Activated CD4-positive, alpha-beta T cell treated with anti-CD3 and anti-CD28 coated beads, Interleukin-2, amount 10 ng/mL, durations not matched to agents 7 days and 5 days (primary cell): ENCODE data around the gene PLXNC1. TPM values are rescaled to one million over a fixed set of nuclear protein-coding genes. Genes with fewer than 3 reads are reported as not detected.

Source experiments
- CTCF ChIA-PET: fragments of 350-600 bp; sonication (Branson Sonifier 250); formaldehyde crosslinking; loops from one replicate; lab custom pipeline; 2021; ENCODE audit warnings: antibody characterized with exemption; lab: Charles Lee
- POLR2A ChIA-PET: fragments of 350-600 bp; sonication (Branson Sonifier 250); formaldehyde crosslinking; loops from one replicate; lab custom pipeline; 2021; ENCODE audit warnings: antibody characterized with exemption; lab: Charles Lee
- DNase-seq: peaks from one replicate; pipeline ENCODE4 v3.0.0-alpha.2; 2020
- H3K27ac Mint-ChIP-seq: one replicate; pipeline ENCODE4 v1.8.0; 2021; ENCODE audit warnings: mild to moderate bottlenecking, moderate library complexity, mixed read lengths
- H3K27me3 Mint-ChIP-seq: one replicate; pipeline ENCODE4 v1.8.0; 2021; ENCODE audit warnings: mixed read lengths
- H3K36me3 Mint-ChIP-seq: one replicate; pipeline ENCODE4 v1.8.0; 2021; ENCODE audit warnings: low read depth, mixed read lengths
- H3K4me1 Mint-ChIP-seq: one replicate; pipeline ENCODE4 v1.8.0; 2021; ENCODE audit warnings: mixed read lengths
- H3K4me3 Mint-ChIP-seq: one replicate; pipeline ENCODE4 v1.8.0; 2021; ENCODE audit warnings: mild to moderate bottlenecking, moderate library complexity, mixed read lengths
- H3K9me3 Mint-ChIP-seq: one replicate; pipeline ENCODE4 v1.8.0; 2021; ENCODE audit warnings: mixed read lengths
- total RNA-seq, 2 experiments: library from RNA; stranded (reverse); gene quantifications; one replicate each; pipeline ENCODE4 v1.2.3, GENCODE V29; 2021

The PLXNC1 gene
- total RNA-seq, 2 experiments from 2014 or later = 27.4 to 29.7 TPM

DNA sequence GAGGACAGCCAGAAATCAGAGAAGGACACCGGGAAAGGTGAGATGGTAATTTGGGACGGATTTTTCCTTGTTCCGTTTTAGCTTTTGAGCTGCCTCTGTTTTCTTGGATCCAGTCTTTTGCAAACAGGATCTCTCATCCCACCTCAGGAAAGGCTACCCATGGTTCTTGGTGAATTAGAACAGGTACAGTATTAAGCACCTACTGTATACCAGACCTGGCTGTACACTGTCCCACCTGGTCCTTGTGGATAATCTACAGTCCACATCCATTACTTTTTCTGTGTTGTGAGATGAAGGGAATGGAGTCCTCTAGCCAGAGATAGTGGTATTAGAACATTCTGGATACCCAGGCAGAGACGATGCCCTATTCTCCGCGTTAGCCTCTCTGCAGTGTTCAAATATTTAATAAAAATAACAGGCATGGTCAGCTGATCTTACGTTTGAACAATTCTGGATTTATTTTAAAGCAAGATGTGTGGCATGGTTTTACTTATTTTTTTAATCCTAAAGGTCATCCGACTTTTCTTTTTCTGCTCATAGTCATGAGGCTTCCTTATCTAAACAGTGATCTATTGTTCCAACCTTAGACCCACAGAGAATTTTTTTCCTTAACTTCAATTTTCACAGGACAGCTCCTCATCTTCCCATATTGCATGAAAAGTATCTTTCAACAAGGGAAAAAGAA is 18.8 kb downstream of the PLXNC1 start:
- Mint-ChIP-seq H3K4me1 (peaks cover 39% of the 10 kb centered on the region), H3K27ac (no peak overlapping the region), H3K27me3 (no peaks in the 10 kb centered on the region), H3K4me3 (no peak overlapping the region), H3K9me3 (no peaks in the 10 kb centered on the region), H3K36me3 (peaks cover 24% of the 10 kb centered on the region)
- DNase-seq = no peak
- POLR2A ChIA-PET = no interaction called here
- CTCF ChIA-PET = interaction anchor here (0.8 to 1.5 kb wide), 4 partner anchors 9 to 21 kb away, joined by 3 read pairs; no protein-coding TSS in a partner anchor

DNA sequence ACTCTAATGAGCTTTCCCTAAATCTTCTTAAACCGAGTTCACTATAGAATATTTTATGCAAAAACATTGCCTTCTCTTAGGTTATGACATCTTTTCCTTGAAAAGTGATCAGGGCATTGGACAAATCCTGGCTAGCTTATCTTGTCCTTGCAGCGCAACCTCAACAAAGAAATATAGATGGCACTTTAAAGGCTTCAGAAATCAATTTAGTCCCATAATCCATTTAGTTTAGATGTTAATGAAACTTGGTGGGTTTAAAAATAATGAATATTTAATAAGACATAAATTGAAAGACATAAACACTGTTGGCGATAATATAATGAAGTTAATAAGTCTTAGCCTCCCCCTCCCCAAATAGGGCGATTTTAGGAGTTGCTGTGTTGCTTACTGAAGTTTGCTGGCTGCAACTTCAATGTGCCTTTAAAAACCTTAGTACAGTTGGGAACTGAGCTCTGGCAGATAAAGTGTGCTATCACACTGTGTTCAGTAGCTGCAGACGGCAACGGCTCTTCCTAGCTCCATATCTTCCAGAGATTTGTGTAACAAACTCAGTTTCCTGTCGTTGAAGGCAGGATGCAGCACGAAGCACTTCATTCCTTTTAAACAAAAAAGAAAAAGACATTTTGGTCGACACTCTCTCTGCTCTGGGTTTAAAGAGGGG is 19.5 kb downstream of the PLXNC1 start:
- no peak overlapping the region for H3K4me3 Mint-ChIP-seq
- ChIA-PET CTCF (interaction anchor here (0.8 to 1.5 kb wide), 4 partner anchors 10 to 21 kb away, joined by 3 read pairs; no protein-coding TSS in a partner anchor), POLR2A (no interaction called here)
- H3K4me1 Mint-ChIP-seq = peaks cover 43% of the 10 kb centered on the region
- no peak for DNase-seq
- no peaks in the 10 kb centered on the region for H3K9me3 Mint-ChIP-seq
- H3K36me3 Mint-ChIP-seq = peaks cover 24% of the 10 kb centered on the region
- no peak overlapping the region for H3K27ac Mint-ChIP-seq
- H3K27me3 Mint-ChIP-seq = no peaks in the 10 kb centered on the region

DNA sequence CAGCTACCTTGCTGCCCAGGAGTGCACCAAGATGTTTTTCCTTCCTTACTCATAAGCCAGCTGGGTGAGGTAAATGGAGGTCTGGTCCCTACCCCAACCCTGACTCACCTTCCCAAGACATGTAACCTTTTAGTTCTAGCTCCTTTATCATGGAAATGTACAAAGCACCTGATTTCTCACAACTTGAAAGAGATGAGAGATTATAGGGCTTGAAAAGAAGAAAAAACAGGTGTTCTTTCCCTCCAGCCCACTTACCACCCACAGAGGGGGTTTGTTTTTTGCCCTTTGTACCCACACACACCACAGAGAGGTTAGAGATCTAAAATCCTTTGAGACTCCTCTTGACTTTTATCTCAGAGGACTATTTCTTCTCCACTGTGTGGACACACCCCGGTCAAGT is 21.1 kb downstream of the PLXNC1 start:
- POLR2A ChIA-PET = no interaction called here
- Mint-ChIP-seq H3K9me3 (no peaks in the 10 kb centered on the region), H3K36me3 (peaks cover 29% of the 10 kb centered on the region), H3K27me3 (no peaks in the 10 kb centered on the region), H3K27ac (no peak overlapping the region), H3K4me3 (no peak overlapping the region), H3K4me1 (peaks cover 49% of the 10 kb centered on the region)
- no peak for DNase-seq
- CTCF ChIA-PET = interaction anchor here (1.2 kb wide), 1 partner anchor 21 kb away, joined by 3 read pairs; the partner anchor contains the start of gene PLXNC1

DNA sequence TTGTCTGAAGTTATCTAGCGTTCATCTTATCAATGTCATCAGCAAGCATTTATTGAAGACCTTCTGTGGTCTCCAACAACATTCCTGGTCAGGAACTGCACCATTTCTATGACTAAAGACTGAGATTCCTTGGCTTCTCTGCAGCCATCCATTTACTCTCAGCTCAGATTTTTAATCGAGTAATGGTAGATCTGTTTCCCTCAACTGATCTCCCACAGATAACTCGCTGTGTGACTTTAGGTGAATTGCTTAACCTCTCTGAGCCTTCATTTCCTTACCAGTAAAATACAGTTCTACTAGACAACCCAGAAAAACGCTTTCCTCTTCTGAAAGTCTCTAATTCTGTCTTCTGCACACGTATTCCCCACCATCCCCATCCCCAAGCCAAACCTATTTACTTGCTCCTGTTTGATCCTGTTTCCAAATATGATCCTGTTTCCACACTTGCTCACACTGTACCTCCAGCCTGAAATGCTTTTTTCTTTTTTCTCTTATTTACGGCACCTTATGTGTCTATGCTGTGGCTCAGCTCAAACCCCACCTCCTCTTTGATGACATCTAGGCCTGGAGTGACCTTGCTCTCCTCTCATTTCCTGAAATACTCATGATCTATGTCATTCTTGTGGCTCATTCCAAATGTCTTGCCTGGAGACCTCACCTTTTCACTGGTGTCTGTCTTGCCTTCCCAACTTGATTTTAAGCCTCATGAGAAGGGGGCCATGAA is 21.8 kb downstream of the PLXNC1 start:
- CTCF ChIA-PET = interaction anchor here (1.2 kb wide), 1 partner anchor 22 kb away, joined by 3 read pairs; the partner anchor contains the start of gene PLXNC1
- Mint-ChIP-seq H3K36me3 (peaks cover 29% of the 10 kb centered on the region), H3K4me1 (peaks cover 51% of the 10 kb centered on the region), H3K9me3 (no peaks in the 10 kb centered on the region), H3K27me3 (no peaks in the 10 kb centered on the region), H3K27ac (no peak overlapping the region), H3K4me3 (no peak overlapping the region)
- DNase-seq = no peak
- POLR2A ChIA-PET = no interaction called here

DNA sequence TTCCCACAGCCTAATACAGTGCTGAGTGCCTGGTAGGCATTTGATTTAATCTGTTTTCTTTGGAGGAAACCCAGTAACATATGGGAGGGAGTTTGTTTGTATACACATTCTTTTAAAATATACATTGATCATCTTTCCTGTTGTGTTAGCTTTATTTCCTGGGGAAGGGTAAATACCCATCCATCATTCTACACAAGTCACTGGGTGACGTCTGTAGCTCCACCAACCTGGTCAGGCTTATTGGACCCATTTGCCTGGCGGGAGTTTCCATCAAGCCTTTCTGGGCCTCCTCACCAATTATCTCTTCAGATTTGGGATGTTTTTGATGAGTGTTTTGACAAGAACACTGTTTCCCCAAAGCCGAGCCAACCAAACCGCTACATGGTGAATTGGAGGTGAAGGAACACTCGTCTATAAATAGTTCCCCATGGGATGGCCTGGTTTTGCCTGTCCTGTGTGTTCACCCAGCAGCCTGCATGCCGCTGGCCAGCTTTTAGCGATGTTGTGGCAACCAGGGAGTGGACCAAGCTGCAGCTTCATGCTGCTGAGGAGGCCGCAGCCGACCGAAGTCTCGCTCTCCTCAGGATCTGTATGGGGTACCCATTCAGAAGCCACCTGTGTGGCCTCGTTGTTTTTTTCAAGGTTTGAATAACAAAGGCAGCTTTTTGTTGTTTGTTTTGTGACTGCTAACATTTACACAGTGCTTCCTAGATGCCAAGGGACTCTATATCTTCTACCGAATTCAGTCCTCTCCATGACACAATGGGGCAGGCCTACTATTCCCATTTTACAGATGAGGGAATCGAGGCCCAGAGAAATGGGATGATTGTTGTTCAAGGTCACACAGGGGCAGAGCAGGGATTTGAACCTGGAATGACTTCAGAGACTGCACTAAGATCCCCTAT is 22.6 kb downstream of the PLXNC1 start:
- Mint-ChIP-seq H3K27me3 (no peaks in the 10 kb centered on the region), H3K4me3 (no peak overlapping the region), H3K36me3 (peaks cover 37% of the 10 kb centered on the region), H3K27ac (no peak overlapping the region), H3K9me3 (no peaks in the 10 kb centered on the region), H3K4me1 (peaks cover 59% of the 10 kb centered on the region)
- POLR2A ChIA-PET = no interaction called here
- DNase-seq = no peak
- CTCF ChIA-PET = interaction anchor here (1.2 kb wide), 1 partner anchor 23 kb away, joined by 3 read pairs; the partner anchor contains the start of gene PLXNC1

- no peak for DNase-seq
- Mint-ChIP-seq H3K27me3 (no peaks in the 10 kb centered on the region), H3K36me3 (peaks cover 39% of the 10 kb centered on the region), H3K4me3 (no peak overlapping the region), H3K27ac (no peak overlapping the region), H3K9me3 (no peaks in the 10 kb centered on the region), H3K4me1 (peaks cover 63% of the 10 kb centered on the region)
- POLR2A ChIA-PET = no interaction called here
- CTCF ChIA-PET = no interaction called here
These were observed 23.2 kb downstream of the PLXNC1 start for GRCh38 chr12:94171595-94171930.

- POLR2A ChIA-PET = no interaction called here
- Mint-ChIP-seq H3K36me3 (peaks cover 39% of the 10 kb centered on the region), H3K4me1 (peaks cover 63% of the 10 kb centered on the region), H3K27ac (peak overlapping the region; percentile 62), H3K4me3 (no peak overlapping the region), H3K9me3 (no peaks in the 10 kb centered on the region), H3K27me3 (no peaks in the 10 kb centered on the region)
- DNase-seq = peak; percentile 23
- CTCF ChIA-PET = interaction anchor here (1.9 kb wide), 1 partner anchor 9 kb away, joined by 7 read pairs; no protein-coding TSS in a partner anchor
These were observed 23.7 kb downstream of the PLXNC1 start for GRCh38 chr12:94172031-94172430.

DNA sequence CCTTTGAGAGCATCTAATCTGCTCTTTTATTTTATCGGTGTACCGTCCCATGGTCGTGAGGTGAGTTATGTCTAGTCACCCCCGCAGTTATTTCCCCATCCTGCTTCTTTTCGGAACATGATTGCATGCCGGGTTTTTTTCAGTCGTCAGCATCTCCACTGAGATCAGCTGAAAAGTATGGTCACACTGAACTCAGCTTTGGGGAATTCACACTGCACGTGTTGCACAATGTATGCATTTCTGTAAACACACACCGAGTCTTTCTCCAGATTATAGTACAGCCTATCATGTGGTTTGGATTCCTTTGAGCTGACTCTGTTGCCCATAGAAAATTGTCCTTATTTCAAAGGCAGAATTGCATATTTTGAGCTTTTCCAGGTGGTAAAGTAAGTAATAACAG is 24.6 kb downstream of the PLXNC1 start:
- Mint-ChIP-seq H3K4me1 (peaks cover 63% of the 10 kb centered on the region), H3K27me3 (no peaks in the 10 kb centered on the region), H3K4me3 (no peak overlapping the region), H3K9me3 (peaks cover 7% of the 10 kb centered on the region), H3K36me3 (peaks cover 48% of the 10 kb centered on the region), H3K27ac (no peak overlapping the region)
- CTCF ChIA-PET = interaction anchor here (1.3 to 2.4 kb wide), 4 partner anchors 9 to 21 kb away, joined by 3 to 8 read pairs (median 6); no protein-coding TSS in a partner anchor
- no peak for DNase-seq
- POLR2A ChIA-PET = interaction anchor here (0.6 kb wide), 1 partner anchor 14 kb away, joined by 3 read pairs; no protein-coding TSS in a partner anchor

DNA sequence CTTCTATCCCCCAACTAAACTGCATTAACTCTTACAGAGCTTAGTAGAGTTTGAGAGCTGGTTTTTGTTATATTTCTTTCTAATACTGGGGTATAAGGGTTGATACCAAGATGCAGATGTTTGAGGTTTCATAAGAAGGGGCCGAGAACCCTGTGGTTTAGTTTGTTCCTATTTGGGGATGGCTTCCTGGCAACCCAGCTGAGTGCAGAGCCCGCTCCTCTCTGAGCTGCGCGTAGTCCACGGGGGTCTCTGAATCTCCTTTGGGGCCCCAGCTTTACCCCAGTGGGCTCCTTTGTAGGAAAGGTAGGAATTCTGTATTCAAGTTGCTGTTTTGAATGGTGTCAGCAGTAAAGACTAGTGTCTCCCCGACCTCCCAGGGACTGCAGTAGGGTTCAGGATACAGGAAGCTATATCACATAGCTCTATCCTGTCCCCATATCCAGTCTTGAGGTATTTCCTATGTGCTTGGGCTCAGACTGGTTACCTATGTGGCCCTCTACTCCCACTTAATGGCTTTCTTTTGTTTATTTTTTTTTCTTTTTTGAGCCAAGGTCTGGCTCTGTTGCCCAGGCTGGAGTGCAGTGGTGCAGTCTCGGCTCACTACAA is 25.4 kb downstream of the PLXNC1 start:
- no peak overlapping the region for H3K27ac Mint-ChIP-seq
- ChIA-PET CTCF (interaction anchor here (1.3 to 2.4 kb wide), 4 partner anchors 10 to 22 kb away, joined by 3 to 8 read pairs (median 6); no protein-coding TSS in a partner anchor), POLR2A (interaction anchor here (0.9 kb wide), 1 partner anchor 35 kb away, joined by 3 read pairs; no protein-coding TSS in a partner anchor)
- no peaks in the 10 kb centered on the region for H3K27me3 Mint-ChIP-seq
- peaks cover 12% of the 10 kb centered on the region for H3K9me3 Mint-ChIP-seq
- DNase-seq = no peak
- H3K4me1 Mint-ChIP-seq = peaks cover 60% of the 10 kb centered on the region
- H3K36me3 Mint-ChIP-seq = peaks cover 53% of the 10 kb centered on the region
- no peak overlapping the region for H3K4me3 Mint-ChIP-seq

- H3K27me3 Mint-ChIP-seq = no peaks in the 10 kb centered on the region
- peaks cover 55% of the 10 kb centered on the region for H3K4me1 Mint-ChIP-seq
- peaks cover 53% of the 10 kb centered on the region for H3K36me3 Mint-ChIP-seq
- POLR2A ChIA-PET = interaction anchor here (0.9 kb wide), 1 partner anchor 34 kb away, joined by 3 read pairs; no protein-coding TSS in a partner anchor
- no peak overlapping the region for H3K4me3 Mint-ChIP-seq
- H3K9me3 Mint-ChIP-seq = peaks cover 12% of the 10 kb centered on the region
- H3K27ac Mint-ChIP-seq = no peak overlapping the region
- peak; percentile 56 for DNase-seq
- CTCF ChIA-PET = interaction anchor here (2.4 kb wide), 1 partner anchor 16 kb away, joined by 8 read pairs; no protein-coding TSS in a partner anchor
These were observed 26.2 kb downstream of the PLXNC1 start for GRCh38 chr12:94174576-94174975.

GRCh38 chr12:94175763-94176668 is 27.6 kb downstream of the PLXNC1 start:
- DNase-seq = no peak
- Mint-ChIP-seq H3K9me3 (peaks cover 15% of the 10 kb centered on the region), H3K4me1 (peaks cover 52% of the 10 kb centered on the region), H3K27ac (no peak overlapping the region), H3K36me3 (peaks cover 54% of the 10 kb centered on the region), H3K27me3 (no peaks in the 10 kb centered on the region), H3K4me3 (no peak overlapping the region)
- POLR2A ChIA-PET = no interaction called here
- CTCF ChIA-PET = interaction anchor here (1.0 kb wide), 1 partner anchor 38 kb away, joined by 3 read pairs; no protein-coding TSS in a partner anchor
